Neural cell (in vitro differentiated cells): ENCODE measurements around the gene UFSP2. TPM values are rescaled to one million over a fixed set of nuclear protein-coding genes. Genes with fewer than 3 reads are reported as not detected.

Experiments
- H2AFZ ChIP-seq: fragments of 200-600, 300-800 bp; sonication (generic), shearing (Covaris generic); 2 replicates; pipeline ENCODE4 v1.6.0; 2014; ENCODE audit warnings: low read depth, mild to moderate bottlenecking, antibody characterized with exemption, low read length, moderate library complexity
- H3F3A ChIP-seq: fragments of 200-600 bp; shearing (Covaris generic); 2 replicates; pipeline ENCODE4 v1.6.1; 2016; ENCODE audit warnings: mild to moderate bottlenecking, moderate library complexity, mixed read lengths, antibody characterized with exemption, low read length; ENCODE audit not compliant: insufficient read depth, poor library complexity, severe bottlenecking
- H3K27ac ChIP-seq: fragments of 200-600, 300-800 bp; sonication (generic), shearing (Covaris generic); 2 replicates; pipeline ENCODE4 v1.5.1; 2014; ENCODE audit warnings: mild to moderate bottlenecking, low read length, moderate library complexity
- H3K27me3 ChIP-seq: fragments of 300-800, 200-600 bp; sonication (generic), shearing (Covaris generic); 2 replicates; pipeline ENCODE4 v1.6.0; 2014; ENCODE audit warnings: mild to moderate bottlenecking, low read depth, low read length, moderate library complexity; ENCODE audit not compliant: insufficient read depth
- H3K36me3 ChIP-seq: fragments of 300-800, 200-600 bp; sonication (generic), shearing (Covaris generic); 2 replicates; pipeline ENCODE4 v1.5.1; 2014; ENCODE audit warnings: mild to moderate bottlenecking, antibody characterized with exemption, low read length, moderate library complexity; ENCODE audit not compliant: insufficient read depth
- H3K4me2 ChIP-seq: fragments of 300-800, 200-600 bp; sonication (generic), shearing (Covaris generic); 2 replicates; pipeline ENCODE4 v1.6.0; 2014; ENCODE audit warnings: mild to moderate bottlenecking, low read length
- H3K4me3 ChIP-seq: fragments of 300-800, 200-600 bp; sonication (generic), shearing (Covaris generic); 2 replicates; pipeline ENCODE4 v1.5.1; 2014; ENCODE audit warnings: mild to moderate bottlenecking, low read length, moderate library complexity
- H3K79me2 ChIP-seq: fragments of 200-600 bp; shearing (Covaris generic); replicated peaks from 2 replicates; pipeline ENCODE4 v1.6.0; 2014; ENCODE audit warnings: mild to moderate bottlenecking, low read length, moderate library complexity; ENCODE audit not compliant: insufficient read depth
- H3K9ac ChIP-seq: fragments of 300-800, 200-600 bp; sonication (generic), shearing (Covaris generic); 2 replicates; pipeline ENCODE4 v1.6.1; 2016; ENCODE audit warnings: mild to moderate bottlenecking, low read length, mixed read lengths
- H3K9me2 ChIP-seq: fragments of 200-600 bp; shearing (Covaris generic); 2 replicates; pipeline ENCODE4 v1.6.1; 2016; ENCODE audit warnings: mild to moderate bottlenecking, low read length, mixed read lengths; ENCODE audit not compliant: insufficient read depth
- H3K9me3 ChIP-seq: fragments of 200-600, 300-800 bp; sonication (generic), shearing (Covaris generic); 2 replicates; pipeline ENCODE4 v1.6.1; 2016; ENCODE audit warnings: mild to moderate bottlenecking, mixed run types, low read length, moderate library complexity, mixed read lengths
- H4K20me1 ChIP-seq: fragments of 200-600 bp; shearing (Covaris generic); 2 replicates; pipeline ENCODE4 v1.6.1; 2016; ENCODE audit warnings: mild to moderate bottlenecking, mixed run types; ENCODE audit not compliant: insufficient read depth
- CTCF ChIP-seq: fragments of 450-650 bp; IDR thresholded peaks from 2 replicates; pipeline ENCODE4 v1.5.1; 2014; ENCODE audit warnings: antibody characterized with exemption, mild to moderate bottlenecking, moderate library complexity; ENCODE audit not compliant: poor library complexity, severe bottlenecking
- EP300 ChIP-seq: fragments of 450-650 bp; conservative IDR thresholded peaks from 2 replicates; pipeline ENCODE4 v1.6.1; 2014; ENCODE audit warnings: antibody characterized with exemption, mild to moderate bottlenecking, moderate library complexity; ENCODE audit not compliant: poor library complexity, severe bottlenecking
- EZH2 ChIP-seq: fragments of 200-600, 300-800 bp; shearing (Covaris generic), sonication (generic); IDR thresholded peaks from 2 replicates; pipeline ENCODE4 v1.6.1; 2014; ENCODE audit warnings: antibody characterized with exemption, low read length, borderline replicate concordance, mild to moderate bottlenecking; ENCODE audit not compliant: insufficient read depth, poor library complexity, severe bottlenecking
- MXI1 ChIP-seq: fragments of 450-650 bp; conservative IDR thresholded peaks from 2 replicates; pipeline ENCODE4 v1.6.1; 2014; ENCODE audit warnings: antibody characterized with exemption, mild to moderate bottlenecking; ENCODE audit not compliant: poor library complexity, severe bottlenecking
- POLR2AphosphoS5 ChIP-seq: IDR thresholded peaks from 2 replicates; pipeline ENCODE4 v1.6.1; 2012
- RAD21 ChIP-seq: fragments of 450-650 bp; conservative IDR thresholded peaks from 2 replicates; pipeline ENCODE4 v1.6.1; 2014; ENCODE audit warnings: antibody characterized with exemption, mild to moderate bottlenecking, moderate library complexity
- REST ChIP-seq: IDR thresholded peaks from 2 replicates; pipeline ENCODE4 v1.6.1; 2012; ENCODE audit warnings: borderline replicate concordance
- SMC3 ChIP-seq: fragments of 450-650 bp; conservative IDR thresholded peaks from 2 replicates; pipeline ENCODE4 v1.6.1; 2014; ENCODE audit warnings: antibody characterized with exemption, mild to moderate bottlenecking, moderate library complexity; ENCODE audit not compliant: poor library complexity
- TAF1 ChIP-seq: IDR thresholded peaks from 2 replicates; pipeline ENCODE4 v1.6.1; 2012; ENCODE audit warnings: low read depth
- polyA plus RNA-seq: library from polyadenylated mRNA; depleted of rRNA; stranded (reverse); fragments of >200 nt; gene quantifications from 2 replicates; pipeline ENCODE4 v1.2.3, GENCODE V29; 2014

The UFSP2 gene
- polyA plus RNA-seq, 1 donor from 2014 or later: 38.9 TPM

GRCh38 chr4:185359767-185360446 lies 65.9 kb downstream of the UFSP2 start:
- no peaks in the 10 kb centered on the region for H3K9me2 ChIP-seq
- no peak overlapping the region for H2AFZ ChIP-seq
- H3K9ac ChIP-seq: no peak overlapping the region
- no peak overlapping the region for H3K27ac ChIP-seq
- H3K4me3 ChIP-seq: no peak overlapping the region
- no peaks in the 10 kb centered on the region for H3F3A ChIP-seq
- H3K4me2 ChIP-seq: no peak overlapping the region
- H3K79me2 ChIP-seq: no peaks in the 10 kb centered on the region
- no peaks in the 10 kb centered on the region for H3K36me3 ChIP-seq
- no peak for TF ChIP-seq REST
- TF ChIP-seq RAD21: no peak
- TF ChIP-seq MXI1: no peak
- TF ChIP-seq TAF1: no peak
- no peak for TF ChIP-seq EZH2
- no peak for TF ChIP-seq SMC3
- TF ChIP-seq CTCF: no peak
- no peak for TF ChIP-seq POLR2AphosphoS5
- TF ChIP-seq EP300: no peak
- H3K27me3 ChIP-seq: no peaks in the 10 kb centered on the region
- no peaks in the 10 kb centered on the region for H3K9me3 ChIP-seq
- H4K20me1 ChIP-seq: no peaks in the 10 kb centered on the region

GRCh38 chr4:185358959-185359358 lies 66.8 kb downstream of the UFSP2 start:
- H3K4me3 ChIP-seq: no peak overlapping the region
- H3K9me2 ChIP-seq: no peaks in the 10 kb centered on the region
- no peak overlapping the region for H3K27ac ChIP-seq
- H3K4me2 ChIP-seq: no peak overlapping the region
- no peaks in the 10 kb centered on the region for H3F3A ChIP-seq
- TF ChIP-seq REST (no peak), POLR2AphosphoS5 (no peak), RAD21 (no peak), MXI1 (no peak), EZH2 (no peak)
- no peaks in the 10 kb centered on the region for H3K36me3 ChIP-seq
- H4K20me1 ChIP-seq: no peaks in the 10 kb centered on the region
- H3K9ac ChIP-seq: no peak overlapping the region
- H3K79me2 ChIP-seq: no peaks in the 10 kb centered on the region
- H3K27me3 ChIP-seq: no peaks in the 10 kb centered on the region
- no peaks in the 10 kb centered on the region for H3K9me3 ChIP-seq
- no peak overlapping the region for H2AFZ ChIP-seq
